ENCODE measurements around the gene PIK3CB.

DNA sequence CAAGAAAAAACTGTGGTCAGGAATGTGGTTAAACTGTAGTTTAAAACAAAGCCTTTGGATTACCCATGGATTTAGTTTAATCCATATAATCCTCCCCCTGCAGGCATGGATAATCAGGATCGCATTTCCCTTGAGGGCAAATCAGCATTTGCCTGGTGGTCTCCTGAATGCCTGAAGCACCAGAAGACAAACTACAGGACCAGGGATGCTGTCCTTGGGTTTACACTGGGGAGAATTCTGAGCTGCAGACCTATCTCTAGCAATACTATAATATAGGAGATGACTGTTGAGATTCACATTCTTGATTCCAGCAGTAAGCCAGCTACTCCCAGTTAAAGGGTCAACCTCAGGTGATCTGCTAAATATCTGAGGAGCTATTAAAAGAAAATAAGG lies 10.6 kb downstream of the PIK3CB start:
- TF ChIP-seq POLR2A (IDR thresholded peaks at IDR 0.05): no peak
- TF ChIP-seq, protein P1, sequence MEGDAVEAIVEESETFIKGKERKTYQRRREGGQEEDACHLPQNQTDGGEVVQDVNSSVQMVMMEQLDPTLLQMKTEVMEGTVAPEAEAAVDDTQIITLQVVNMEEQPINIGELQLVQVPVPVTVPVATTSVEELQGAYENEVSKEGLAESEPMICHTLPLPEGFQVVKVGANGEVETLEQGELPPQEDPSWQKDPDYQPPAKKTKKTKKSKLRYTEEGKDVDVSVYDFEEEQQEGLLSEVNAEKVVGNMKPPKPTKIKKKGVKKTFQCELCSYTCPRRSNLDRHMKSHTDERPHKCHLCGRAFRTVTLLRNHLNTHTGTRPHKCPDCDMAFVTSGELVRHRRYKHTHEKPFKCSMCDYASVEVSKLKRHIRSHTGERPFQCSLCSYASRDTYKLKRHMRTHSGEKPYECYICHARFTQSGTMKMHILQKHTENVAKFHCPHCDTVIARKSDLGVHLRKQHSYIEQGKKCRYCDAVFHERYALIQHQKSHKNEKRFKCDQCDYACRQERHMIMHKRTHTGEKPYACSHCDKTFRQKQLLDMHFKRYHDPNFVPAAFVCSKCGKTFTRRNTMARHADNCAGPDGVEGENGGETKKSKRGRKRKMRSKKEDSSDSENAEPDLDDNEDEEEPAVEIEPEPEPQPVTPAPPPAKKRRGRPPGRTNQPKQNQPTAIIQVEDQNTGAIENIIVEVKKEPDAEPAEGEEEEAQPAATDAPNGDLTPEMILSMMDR (IDR thresholded peaks at IDR 0.05): no peak
